CD4-positive, alpha-beta T cell (primary cell): Measurements from ENCODE around the gene ARMCX4. TPM values are rescaled to one million over a fixed set of nuclear protein-coding genes. Genes with fewer than 3 reads are reported as not detected.

Experiments
- ATAC-seq: fragments of 200-7000 bp; cut with Tn5 transposase; one replicate; pipeline ENCODE4 v1.10.0; 2022; ENCODE audit warnings: mild to moderate bottlenecking; ENCODE audit not compliant: poor library complexity
- CTCF ChIA-PET: fragments of 350-600 bp; sonication (Branson Sonifier 250); formaldehyde crosslinking; loops from one replicate; lab custom pipeline; 2021; ENCODE audit warnings: antibody characterized with exemption, inconsistent platforms; lab: Charles Lee
- POLR2A ChIA-PET: fragments of 350-600 bp; sonication (Branson Sonifier 250); formaldehyde crosslinking; loops from one replicate; lab custom pipeline; 2021; ENCODE audit warnings: antibody characterized with exemption, inconsistent platforms; lab: Charles Lee
- DNase-seq, 14 experiments: peaks; one replicate each; pipeline ENCODE4 v3.0.0-alpha.2; 2013 to 2020; ENCODE audit warnings: mixed read lengths in 2 of 14
- H3K27ac ChIP-seq, 2 donors: one replicate each; pipeline versions ENCODE4 v1.5.1 to v1.7.0; 2013; ENCODE audit warnings: low read length in 2 of 2, low read depth in 1 of 2, mild to moderate bottlenecking in 1 of 2
- H3K27me3 ChIP-seq, 2 experiments: 1 replicate in 1 of 2; 2 replicates in 1 of 2; pipeline versions ENCODE4 v1.6.1 to v1.7.0; 2013; ENCODE audit warnings: low read length in 2 of 2, control low read depth in 1 of 2, mild to moderate bottlenecking in 1 of 2, moderate library complexity in 1 of 2; ENCODE audit not compliant: insufficient read depth in 2 of 2, control insufficient read depth in 1 of 2
- H3K36me3 ChIP-seq: one replicate; pipeline ENCODE4 v1.6.1; 2013; ENCODE audit warnings: low read length, control low read depth; ENCODE audit not compliant: insufficient read depth
- H3K4me1 ChIP-seq: one replicate; pipeline ENCODE4 v1.6.1; 2013; ENCODE audit warnings: low read length, control low read depth; ENCODE audit not compliant: insufficient read depth
- H3K4me3 ChIP-seq: one replicate; pipeline ENCODE4 v1.5.1; 2013; ENCODE audit warnings: mild to moderate bottlenecking, low read length, moderate library complexity
- H3K9me3 ChIP-seq, 2 experiments: 1 replicate in 1 of 2; 2 replicates in 1 of 2; pipeline versions ENCODE4 v1.6.1 to v1.7.0; 2013; ENCODE audit warnings: low read length in 2 of 2, mild to moderate bottlenecking in 2 of 2, control low read depth in 1 of 2, moderate library complexity in 1 of 2; ENCODE audit not compliant: control insufficient read depth in 1 of 2, insufficient read depth in 1 of 2
- H3K27ac Mint-ChIP-seq: one replicate; pipeline ENCODE4 v1.8.0; 2020; ENCODE audit warnings: mixed read lengths
- H3K27me3 Mint-ChIP-seq: one replicate; pipeline ENCODE4 v1.8.0; 2021; ENCODE audit warnings: mixed read lengths
- H3K36me3 Mint-ChIP-seq: one replicate; pipeline ENCODE4 v1.8.0; 2021; ENCODE audit warnings: low read depth, mixed read lengths
- H3K4me1 Mint-ChIP-seq: one replicate; pipeline ENCODE4 v1.8.0; 2021; ENCODE audit warnings: low read depth, mixed read lengths
- H3K4me3 Mint-ChIP-seq: one replicate; pipeline ENCODE4 v1.8.0; 2020; ENCODE audit warnings: mild to moderate bottlenecking, mixed read lengths
- H3K9me3 Mint-ChIP-seq: one replicate; pipeline ENCODE4 v1.8.0; 2020; ENCODE audit warnings: mixed read lengths
- CTCF ChIP-seq: fragments of 200-600 bp; IDR thresholded peaks from one replicate; pipeline ENCODE4 v1.8.0; 2022; ENCODE audit warnings: antibody characterized with exemption, mild to moderate bottlenecking
- intact Hi-C, 2 experiments: fragments of 100-400 bp; cut with DNase I in 1 of 2; cut with micrococcal nuclease in 1 of 2; formaldehyde crosslinking; loops; one replicate each; pipeline versions ENCODE4 v1.15.1 to v1.9.0; 2023 to 2025; cut with DNase I, micrococcal nuclease
- total RNA-seq, 174 experiments: library from RNA in 2 of 174; stranded (reverse) in 2 of 174; gene quantifications; one replicate each; pipeline ENCODE4 v1.2.3 and lab custom pipeline; 2021 to 2026

Gene ARMCX4
- total RNA-seq, 2 experiments from 2014 or later, result 17.9 to 20.5 TPM

GRCh38 chrX:101482296-101482695, 3.0 kb upstream of the ARMCX4 start:
- H3K27me3 Mint-ChIP-seq, result no peaks in the 10 kb centered on the region
- no peak overlapping the region for H3K27ac ChIP-seq
- H3K4me1 ChIP-seq, result peaks cover 7% of the 10 kb centered on the region
- peaks cover 5% of the 10 kb centered on the region for H3K36me3 Mint-ChIP-seq
- TF ChIP-seq CTCF, result no peak
- H3K4me3 Mint-ChIP-seq, result no peak overlapping the region
- ChIA-PET POLR2A (no interaction called here), CTCF (no interaction called here)
- no peaks in the 10 kb centered on the region for H3K36me3 ChIP-seq
- H3K4me1 Mint-ChIP-seq, result peaks cover 8% of the 10 kb centered on the region
- H3K4me3 ChIP-seq, result no peak overlapping the region
- no peak overlapping the region for H3K27ac Mint-ChIP-seq
- DNase-seq (no peak), ATAC-seq (no peak)
- H3K27me3 ChIP-seq, result no peaks in the 10 kb centered on the region
- no peaks in the 10 kb centered on the region for H3K9me3 Mint-ChIP-seq
- H3K9me3 ChIP-seq, result no peaks in the 10 kb centered on the region
- intact Hi-C loops, result no loop called here

GRCh38 chrX:101483705-101484104, 1.6 kb upstream of the ARMCX4 start:
- Histone ChIP-seq H3K4me1 (peaks cover 7% of the 10 kb centered on the region), H3K4me3 (no peak overlapping the region), H3K27me3 (no peaks in the 10 kb centered on the region), H3K36me3 (no peaks in the 10 kb centered on the region), H3K9me3 (no peaks in the 10 kb centered on the region), H3K27ac (no peak overlapping the region)
- peak overlapping the region; percentile 54 for H3K4me3 Mint-ChIP-seq
- ATAC-seq (no peak), DNase-seq (no peak)
- no peaks in the 10 kb centered on the region for H3K9me3 Mint-ChIP-seq
- H3K27me3 Mint-ChIP-seq, result no peaks in the 10 kb centered on the region
- peaks cover 9% of the 10 kb centered on the region for H3K36me3 Mint-ChIP-seq
- POLR2A ChIA-PET, result no interaction called here
- CTCF ChIA-PET, result no interaction called here
- TF ChIP-seq CTCF, result no peak
- peaks cover 8% of the 10 kb centered on the region for H3K4me1 Mint-ChIP-seq
- H3K27ac Mint-ChIP-seq, result no peak overlapping the region
- intact Hi-C loops, result no loop called here

GRCh38 chrX:101484135-101484534, 1.1 kb upstream of the ARMCX4 start:
- CTCF ChIA-PET, result no interaction called here
- no peaks in the 10 kb centered on the region for H3K27me3 ChIP-seq
- POLR2A ChIA-PET, result interaction anchor here (1.6 kb wide), 1 partner anchor 67 kb away, joined by 5 read pairs; no protein-coding TSS in a partner anchor

More at GRCh38 chrX:101484135-101484534, 1.1 kb upstream of the ARMCX4 start:
- TF ChIP-seq CTCF, result no peak
- DNase-seq, result no peak
- H3K36me3 Mint-ChIP-seq, result peaks cover 10% of the 10 kb centered on the region
- no peaks in the 10 kb centered on the region for H3K9me3 Mint-ChIP-seq
- Histone ChIP-seq H3K9me3 (no peaks in the 10 kb centered on the region), H3K4me1 (peaks cover 7% of the 10 kb centered on the region), H3K27ac (no peak overlapping the region), H3K4me3 (no peak overlapping the region), H3K36me3 (no peaks in the 10 kb centered on the region)
- no peak for ATAC-seq
- H3K27me3 Mint-ChIP-seq, result no peaks in the 10 kb centered on the region
- peak overlapping the region; percentile 54 for H3K4me3 Mint-ChIP-seq
- peak overlapping the region; percentile 14 for H3K27ac Mint-ChIP-seq
- intact Hi-C loops, result no loop called here
- peaks cover 8% of the 10 kb centered on the region for H3K4me1 Mint-ChIP-seq
